Type B pancreatic cell (in vitro differentiated cells): ENCODE data around the gene CHST15. TPM values are rescaled to one million over a fixed set of nuclear protein-coding genes. Genes with fewer than 3 reads are reported as not detected.
A peak's percentile ranks its signal among the peaks of the same experiment; 100 is the strongest.

ENCODE experiments used
- DNase-seq: peaks from one replicate; pipeline ENCODE4 v3.0.0; 2021; ENCODE audit warnings: mixed read lengths; ENCODE audit not compliant: unreplicated experiment; ENCODE audit errors: extremely low spot score
- H3K27ac Mint-ChIP-seq: 2 replicates; pipeline ENCODE4 v1.8.0; 2021; ENCODE audit warnings: mild to moderate bottlenecking, mixed read lengths
- H3K27me3 Mint-ChIP-seq: 2 replicates; pipeline ENCODE4 v1.8.0; 2021; ENCODE audit warnings: mixed read lengths
- H3K36me3 Mint-ChIP-seq: 2 replicates; pipeline ENCODE4 v1.8.0; 2021; ENCODE audit warnings: mixed read lengths
- H3K4me1 Mint-ChIP-seq: one replicate; pipeline ENCODE4 v1.8.0; 2021; ENCODE audit warnings: mixed read lengths; ENCODE audit not compliant: unreplicated experiment
- H3K4me3 Mint-ChIP-seq: 2 replicates; pipeline ENCODE4 v1.8.0; 2021; ENCODE audit warnings: mild to moderate bottlenecking, mixed read lengths
- H3K9me3 Mint-ChIP-seq: 2 replicates; pipeline ENCODE4 v1.8.0; 2021; ENCODE audit warnings: mixed read lengths
- CTCF ChIP-seq: fragments of 200-600 bp; sonication (generic); conservative IDR thresholded peaks from 2 replicates; pipeline ENCODE4 v1.5.0; 2021; ENCODE audit warnings: antibody characterized with exemption, mild to moderate bottlenecking
- total RNA-seq: library from RNA; stranded (reverse); gene quantifications from 2 replicates; pipeline ENCODE4 v1.2.1, GENCODE V29; 2021; ENCODE audit warnings: low replicate concordance

The CHST15 gene
- total RNA-seq, 1 donor from 2014 or later = 22.9 TPM

DNA sequence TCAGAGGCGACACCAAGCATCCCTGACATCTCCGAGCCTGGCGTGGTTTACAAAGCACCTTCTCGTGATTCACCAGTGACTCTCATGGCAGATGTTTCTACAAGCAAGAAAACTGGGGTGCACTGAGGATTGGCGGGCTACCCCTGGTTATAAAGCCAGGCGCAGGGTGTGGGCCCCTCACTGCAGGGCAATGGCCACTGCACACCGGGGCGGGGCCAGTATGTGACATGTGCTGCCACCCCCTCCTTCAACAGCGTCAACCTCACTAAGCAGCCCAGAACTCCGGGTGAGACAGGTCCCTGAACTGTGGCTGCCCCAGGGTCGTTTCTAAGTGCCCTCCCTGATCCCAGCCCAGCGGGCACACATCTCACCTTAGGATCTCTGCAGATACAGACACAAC is 63.8 kb downstream of the CHST15 start:
- no peak overlapping the region for H3K27ac Mint-ChIP-seq
- peaks cover 14% of the 10 kb centered on the region for H3K4me1 Mint-ChIP-seq
- DNase-seq = no peak
- H3K4me3 Mint-ChIP-seq = no peak overlapping the region
- peaks cover 13% of the 10 kb centered on the region for H3K36me3 Mint-ChIP-seq
- H3K27me3 Mint-ChIP-seq = no peaks in the 10 kb centered on the region
- TF ChIP-seq CTCF = no peak
- H3K9me3 Mint-ChIP-seq = no peaks in the 10 kb centered on the region

DNA sequence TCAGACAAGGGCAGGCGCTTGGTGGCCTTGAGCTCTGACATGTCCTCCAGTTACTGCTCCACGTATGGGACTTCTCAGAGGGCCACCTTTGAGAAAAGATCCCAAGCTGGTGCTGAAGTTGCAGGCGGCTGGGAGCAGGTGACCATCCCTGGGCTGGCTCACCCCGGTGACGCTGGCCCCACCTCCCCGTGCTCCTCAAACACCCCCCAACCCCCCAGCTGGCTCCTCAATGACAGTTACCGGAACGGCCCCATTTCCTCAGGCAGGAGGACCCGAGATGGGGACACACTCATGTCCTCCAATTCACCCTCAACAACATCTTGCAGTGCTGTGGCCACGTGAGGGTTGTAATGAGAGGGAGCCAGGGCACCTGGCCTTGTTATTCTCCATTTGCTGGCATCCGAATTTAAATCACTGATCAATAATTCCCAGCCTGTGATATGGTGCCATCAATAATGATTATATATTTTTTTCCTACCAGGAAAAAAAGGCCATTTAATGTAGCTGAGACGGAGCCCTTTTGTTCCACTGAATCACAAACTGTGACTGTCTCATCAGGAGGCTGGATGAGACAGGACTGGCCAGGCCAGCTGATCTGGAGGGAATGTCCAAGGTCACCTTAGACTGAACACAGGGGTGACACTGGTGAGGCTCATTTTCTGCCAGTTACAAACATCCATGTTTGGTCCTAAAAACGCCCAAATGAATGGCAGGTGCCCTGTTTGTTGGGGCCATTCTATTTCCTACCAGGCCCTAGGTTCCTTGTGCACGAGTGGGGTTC is 64.5 kb downstream of the CHST15 start:
- Mint-ChIP-seq H3K4me1 (peaks cover 14% of the 10 kb centered on the region), H3K27ac (no peak overlapping the region), H3K27me3 (no peaks in the 10 kb centered on the region), H3K9me3 (no peaks in the 10 kb centered on the region), H3K36me3 (peaks cover 18% of the 10 kb centered on the region), H3K4me3 (no peak overlapping the region)
- no peak for DNase-seq
- TF ChIP-seq CTCF = no peak

DNA sequence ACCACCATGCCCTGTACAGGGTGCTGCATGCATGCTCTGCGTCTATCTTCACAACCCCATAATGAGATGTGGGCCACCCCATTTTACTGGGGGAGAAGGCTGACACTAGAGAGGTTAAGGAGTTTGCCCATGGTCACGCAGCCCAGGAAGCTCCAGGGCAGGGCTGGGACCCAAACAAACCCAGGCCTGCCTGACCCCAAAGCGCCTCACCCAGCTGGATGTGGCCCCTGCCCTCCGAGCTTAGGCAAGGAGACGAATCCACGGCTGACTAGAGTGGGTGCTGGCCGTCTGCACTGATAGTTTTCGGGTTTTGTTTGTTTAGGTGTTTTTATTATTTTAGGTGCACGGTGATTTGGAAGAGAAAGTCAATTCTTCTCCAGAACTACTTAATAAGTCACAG is 65.7 kb downstream of the CHST15 start:
- H3K4me1 Mint-ChIP-seq = peaks cover 14% of the 10 kb centered on the region
- no peak for DNase-seq
- no peaks in the 10 kb centered on the region for H3K9me3 Mint-ChIP-seq
- no peak overlapping the region for H3K27ac Mint-ChIP-seq
- H3K36me3 Mint-ChIP-seq = peaks cover 22% of the 10 kb centered on the region
- no peak overlapping the region for H3K4me3 Mint-ChIP-seq
- no peaks in the 10 kb centered on the region for H3K27me3 Mint-ChIP-seq
- no peak for TF ChIP-seq CTCF

DNA sequence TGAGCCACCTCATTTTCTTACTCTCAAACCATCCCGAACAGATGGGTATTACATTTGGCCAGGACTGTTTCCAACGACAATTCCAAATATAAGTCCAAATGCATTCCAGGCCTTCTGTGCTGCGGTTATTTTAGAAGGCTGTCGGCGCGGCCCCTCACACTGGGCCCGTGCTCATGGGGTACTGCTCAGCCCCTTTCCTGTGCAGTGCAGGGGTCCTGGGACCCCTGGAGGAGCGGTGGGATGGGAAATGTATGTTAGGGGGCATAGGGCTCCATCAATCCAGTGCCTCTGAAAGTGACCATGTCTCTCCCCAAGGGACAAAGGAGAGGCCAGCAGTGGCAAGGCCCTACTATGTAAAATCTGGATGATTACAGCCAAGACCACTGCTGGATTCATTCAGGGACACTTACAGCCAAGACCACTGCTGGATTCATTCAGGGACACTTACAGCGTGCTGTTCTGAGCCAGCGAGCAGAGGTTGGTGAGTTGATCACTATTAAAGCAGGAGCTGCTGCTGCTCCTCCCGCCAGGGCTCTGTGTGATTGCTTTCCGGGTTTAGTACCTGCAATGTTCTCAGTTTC is 66.3 kb downstream of the CHST15 start:
- Mint-ChIP-seq H3K4me3 (no peak overlapping the region), H3K36me3 (peaks cover 25% of the 10 kb centered on the region), H3K27me3 (peaks cover 1% of the 10 kb centered on the region), H3K4me1 (peaks cover 17% of the 10 kb centered on the region), H3K27ac (no peak overlapping the region), H3K9me3 (no peaks in the 10 kb centered on the region)
- no peak for DNase-seq
- TF ChIP-seq CTCF = no peak

GRCh38 chr10:124026589-124026939 is 66.8 kb downstream of the CHST15 start:
- Mint-ChIP-seq H3K9me3 (no peaks in the 10 kb centered on the region), H3K27ac (peak overlapping the region; percentile 52), H3K27me3 (peaks cover 7% of the 10 kb centered on the region), H3K4me3 (no peak overlapping the region), H3K4me1 (peaks cover 18% of the 10 kb centered on the region), H3K36me3 (peaks cover 28% of the 10 kb centered on the region)
- TF ChIP-seq CTCF = no peak
- DNase-seq = no peak
